Spinal cord (tissue), 10 donors: Measurements from ENCODE around the gene ACTA1. TPM values are rescaled to one million over a fixed set of nuclear protein-coding genes. Genes with fewer than 3 reads are reported as not detected.
"Not testable (repeated sequence)": the region's sequence is repeated elsewhere in the genome, so short reads cannot be mapped to it uniquely, and the experiment has no call there.

Experiments used
- DNase-seq, 6 donors: peaks; one replicate each; pipeline versions ENCODE4 v3.0.0 to v3.0.0-alpha.2; 2013 to 2015; ENCODE audit warnings: low spot score in 6 of 6, low read depth in 4 of 6
- H3K27ac ChIP-seq: one replicate; pipeline ENCODE4 v1.5.1; 2013; ENCODE audit warnings: low read depth, low read length, control low read depth
- H3K27me3 ChIP-seq: one replicate; pipeline ENCODE4 v1.6.1; 2013; ENCODE audit warnings: low read length; ENCODE audit not compliant: control insufficient read depth, insufficient read depth
- H3K36me3 ChIP-seq: one replicate; pipeline ENCODE4 v1.6.1; 2013; ENCODE audit warnings: low read length; ENCODE audit not compliant: control insufficient read depth, insufficient read depth
- H3K4me1 ChIP-seq: one replicate; pipeline ENCODE4 v1.6.1; 2013; ENCODE audit warnings: low read length; ENCODE audit not compliant: control insufficient read depth, insufficient read depth
- H3K4me3 ChIP-seq: one replicate; pipeline ENCODE4 v1.5.1; 2013; ENCODE audit warnings: low read depth, low read length, control low read depth
- H3K9me3 ChIP-seq: one replicate; pipeline ENCODE4 v1.6.1; 2013; ENCODE audit warnings: low read length; ENCODE audit not compliant: control insufficient read depth, insufficient read depth
- WGBS: methylation state at CpG from one replicate; pipeline ENCODE4 v1.1.5; 2013; ENCODE audit warnings: missing lambda C conversion rate; ENCODE audit not compliant: insufficient coverage; 5-methylcytosine and 5-hydroxymethylcytosine counted together
- polyA plus RNA-seq, 2 donors: library from polyadenylated mRNA; unstranded; fragments of 120-200 nt; gene quantifications; one replicate each; pipeline ENCODE4 v1.2.1, GENCODE V29; 2013; ENCODE audit not compliant: insufficient read length in 2 of 2
- total RNA-seq, 2 donors: library from RNA; depleted of rRNA in 1 of 2; stranded (reverse); fragments of 120-200 nt in 1 of 2; fragments of >200 nt in 1 of 2; gene quantifications; one replicate each; pipeline versions ENCODE4 v1.2.3 to v1.2.4, GENCODE V29; 2013 to 2014
- donor health status: healthy.

Gene ACTA1
- total and polyA plus RNA-seq, 4 donors = 1.5 to 17.9 (median 2.5) TPM

- WGBS = 4% methylated on average over 65 of the region's 65 CpGs
- H3K4me1 ChIP-seq = peaks cover 50% of the 10 kb centered on the region
- no peaks in the 10 kb centered on the region for H3K36me3 ChIP-seq
- peak in 2 of 6 donors; percentile 19 to 29 for DNase-seq
- no peak overlapping the region for H3K4me3 ChIP-seq
- H3K27ac ChIP-seq = no peak overlapping the region
- peaks cover 73% of the 10 kb centered on the region for H3K27me3 ChIP-seq
- H3K9me3 ChIP-seq = no peaks in the 10 kb centered on the region
These were observed 2.4 kb downstream of the ACTA1 start for GRCh38 chr1:229431284-229432115.

GRCh38 chr1:229430761-229431283 is 3.1 kb downstream of the ACTA1 start:
- H3K36me3 ChIP-seq = no peaks in the 10 kb centered on the region
- peaks cover 50% of the 10 kb centered on the region for H3K4me1 ChIP-seq
- no peaks in the 10 kb centered on the region for H3K9me3 ChIP-seq
- no peak overlapping the region for H3K4me3 ChIP-seq
- peak in 1 of 6 donors; percentile 63 for DNase-seq
- peaks cover 70% of the 10 kb centered on the region for H3K27me3 ChIP-seq
- no peak overlapping the region for H3K27ac ChIP-seq
- 13% methylated on average over 11 of the region's 16 CpGs for WGBS

- H3K4me1 ChIP-seq = peaks cover 33% of the 10 kb centered on the region
- WGBS = 75% methylated on average over 1 of the region's 3 CpGs
- no peak overlapping the region for H3K27ac ChIP-seq
- H3K4me3 ChIP-seq = no peak overlapping the region
- H3K36me3 ChIP-seq = no peaks in the 10 kb centered on the region
- H3K27me3 ChIP-seq = peaks cover 48% of the 10 kb centered on the region
- DNase-seq = no peak
- H3K9me3 ChIP-seq = no peaks in the 10 kb centered on the region
These were observed 5.6 kb downstream of the ACTA1 start for GRCh38 chr1:229428256-229428655.

- Histone ChIP-seq H3K4me3 (no peak overlapping the region), H3K4me1 (peaks cover 26% of the 10 kb centered on the region), H3K9me3 (no peaks in the 10 kb centered on the region), H3K36me3 (no peaks in the 10 kb centered on the region), H3K27ac (no peak overlapping the region), H3K27me3 (peaks cover 41% of the 10 kb centered on the region)
- 90% methylated on average over 3 of the region's 3 CpGs for WGBS
- no peak for DNase-seq
These were observed 6.3 kb downstream of the ACTA1 start for GRCh38 chr1:229427572-229427971.

GRCh38 chr1:229425564-229426159 is 8.2 kb downstream of the ACTA1 start:
- peaks cover 7% of the 10 kb centered on the region for H3K4me1 ChIP-seq
- 56% methylated on average over 1 of the region's 2 CpGs for WGBS
- H3K27ac ChIP-seq = no peak overlapping the region
- no peak for DNase-seq
- H3K27me3 ChIP-seq = peaks cover 22% of the 10 kb centered on the region
- H3K9me3 ChIP-seq = no peaks in the 10 kb centered on the region
- no peak overlapping the region for H3K4me3 ChIP-seq
- H3K36me3 ChIP-seq = no peaks in the 10 kb centered on the region

- Histone ChIP-seq H3K4me1 (no peaks in the 10 kb centered on the region), H3K9me3 (no peaks in the 10 kb centered on the region), H3K4me3 (no peak overlapping the region), H3K27me3 (peaks cover 2% of the 10 kb centered on the region), H3K27ac (no peak overlapping the region), H3K36me3 (no peaks in the 10 kb centered on the region)
- DNase-seq = no peak
- WGBS = 79% methylated on average over 6 of the region's 7 CpGs
These were observed 13.1 kb downstream of the ACTA1 start for GRCh38 chr1:229420765-229421164.

GRCh38 chr1:229420224-229420623 is 13.7 kb downstream of the ACTA1 start:
- 95% methylated on average over 5 of the region's 11 CpGs for WGBS
- H3K9me3 ChIP-seq = no peaks in the 10 kb centered on the region
- H3K27ac ChIP-seq = no peak overlapping the region
- H3K4me3 ChIP-seq = no peak overlapping the region
- DNase-seq = no peak
- H3K4me1 ChIP-seq = no peaks in the 10 kb centered on the region
- H3K36me3 ChIP-seq = no peaks in the 10 kb centered on the region
- peaks cover 1% of the 10 kb centered on the region for H3K27me3 ChIP-seq

GRCh38 chr1:229418586-229418985 is 15.3 kb downstream of the ACTA1 start:
- DNase-seq, H3K27ac ChIP-seq, H3K4me1 ChIP-seq, H3K4me3 ChIP-seq, H3K27me3 ChIP-seq, H3K36me3 ChIP-seq, H3K9me3 ChIP-seq: not testable (repeated sequence)
- WGBS = 81% methylated on average over 5 of the region's 6 CpGs

GRCh38 chr1:229412810-229413209 is 21.1 kb downstream of the ACTA1 start:
- Histone ChIP-seq H3K4me1 (peaks cover 42% of the 10 kb centered on the region), H3K27me3 (peaks cover 26% of the 10 kb centered on the region)
- not testable (repeated sequence) for H3K27ac ChIP-seq, DNase-seq, H3K4me3 ChIP-seq, H3K9me3 ChIP-seq, H3K36me3 ChIP-seq
- WGBS = 96% methylated on average over 3 of the region's 5 CpGs
